ENCODE results near the gene ERVFRD-1.

The ERVFRD-1 gene

DNA sequence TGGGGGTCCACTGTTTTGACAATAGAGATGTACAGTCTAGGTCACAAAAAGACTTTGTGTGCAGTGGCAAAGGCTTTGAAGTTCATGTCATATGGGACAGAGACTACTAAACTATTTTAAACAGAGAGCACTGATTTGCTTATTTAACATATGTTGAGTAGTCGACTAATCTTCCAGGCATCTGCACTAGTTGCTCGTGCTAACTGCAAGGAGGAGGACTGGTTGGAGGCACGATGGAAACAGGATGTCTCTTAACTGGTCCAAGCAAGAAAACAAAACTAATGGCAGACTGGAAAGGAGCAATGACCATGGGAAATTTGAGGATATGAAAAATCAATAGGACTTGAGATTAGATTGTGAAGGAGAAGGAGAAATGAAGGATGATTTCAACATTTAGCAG lies 28.5 kb upstream of the ERVFRD-1 start:
- DNase-seq (ENCODE audit: low read depth) = no peak
- in situ Hi-C loops (cut with HindIII; ENCODE audit: low sequenced_read_pairs) = no loop called here
- H3K4me3 ChIP-seq (ENCODE audit: low read depth, low read length) = no peak overlapping the region
- TF ChIP-seq, protein P1, sequence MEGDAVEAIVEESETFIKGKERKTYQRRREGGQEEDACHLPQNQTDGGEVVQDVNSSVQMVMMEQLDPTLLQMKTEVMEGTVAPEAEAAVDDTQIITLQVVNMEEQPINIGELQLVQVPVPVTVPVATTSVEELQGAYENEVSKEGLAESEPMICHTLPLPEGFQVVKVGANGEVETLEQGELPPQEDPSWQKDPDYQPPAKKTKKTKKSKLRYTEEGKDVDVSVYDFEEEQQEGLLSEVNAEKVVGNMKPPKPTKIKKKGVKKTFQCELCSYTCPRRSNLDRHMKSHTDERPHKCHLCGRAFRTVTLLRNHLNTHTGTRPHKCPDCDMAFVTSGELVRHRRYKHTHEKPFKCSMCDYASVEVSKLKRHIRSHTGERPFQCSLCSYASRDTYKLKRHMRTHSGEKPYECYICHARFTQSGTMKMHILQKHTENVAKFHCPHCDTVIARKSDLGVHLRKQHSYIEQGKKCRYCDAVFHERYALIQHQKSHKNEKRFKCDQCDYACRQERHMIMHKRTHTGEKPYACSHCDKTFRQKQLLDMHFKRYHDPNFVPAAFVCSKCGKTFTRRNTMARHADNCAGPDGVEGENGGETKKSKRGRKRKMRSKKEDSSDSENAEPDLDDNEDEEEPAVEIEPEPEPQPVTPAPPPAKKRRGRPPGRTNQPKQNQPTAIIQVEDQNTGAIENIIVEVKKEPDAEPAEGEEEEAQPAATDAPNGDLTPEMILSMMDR (IDR thresholded peaks at IDR 0.05; ENCODE audit: low read depth, low read length, missing control alignments) = no peak

DNA sequence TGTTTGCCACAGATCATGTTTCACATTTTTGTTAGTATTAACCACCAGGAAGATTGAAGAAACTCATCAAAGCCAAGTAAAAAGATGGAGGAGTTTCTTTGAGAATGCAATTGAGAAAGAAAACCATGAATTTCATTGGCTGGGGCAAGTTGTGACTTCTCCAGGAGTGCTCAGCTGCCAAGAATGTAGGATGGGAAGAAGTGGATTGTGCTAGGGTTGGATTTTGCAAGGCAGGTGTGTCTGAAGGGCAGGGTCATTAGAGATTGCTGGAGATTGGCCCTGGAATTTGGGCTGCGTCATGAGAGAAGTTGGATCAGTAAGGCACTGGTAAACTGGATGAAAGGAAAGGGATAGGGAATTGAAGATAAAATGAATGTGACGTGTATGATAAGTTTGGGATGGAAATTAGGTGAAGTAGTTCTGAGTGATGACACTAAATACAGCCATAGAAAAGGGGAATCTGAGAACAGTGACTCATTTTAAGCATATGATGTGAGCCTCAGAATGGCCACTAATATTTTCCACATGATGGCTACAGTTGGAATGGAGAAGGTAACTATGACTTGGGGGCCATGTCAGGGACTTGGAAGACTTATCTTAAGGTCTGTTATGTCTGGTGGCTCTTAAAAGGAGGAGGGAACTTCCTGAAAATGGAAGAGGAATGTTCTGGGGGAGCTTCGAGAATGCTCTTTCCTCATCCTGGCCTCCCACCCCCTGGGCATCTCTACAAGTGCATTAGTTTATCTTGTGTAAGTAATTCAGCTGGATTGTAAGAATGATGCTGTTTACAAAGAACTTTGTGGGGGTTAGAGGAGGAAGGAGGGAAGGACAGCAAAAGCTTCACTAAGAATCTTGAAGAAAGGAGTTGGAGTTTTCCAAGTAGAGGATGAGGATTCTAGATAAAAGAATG lies 27.8 kb upstream of the ERVFRD-1 start:
- no peak overlapping the region for H3K4me3 ChIP-seq (ENCODE audit: low read depth, low read length)
- TF ChIP-seq, protein P1 (IDR thresholded peaks at IDR 0.05; ENCODE audit: low read depth, low read length, missing control alignments) = no peak
- in situ Hi-C loops (cut with HindIII; ENCODE audit: low sequenced_read_pairs) = no loop called here
- DNase-seq (ENCODE audit: low read depth) = no peak

DNA sequence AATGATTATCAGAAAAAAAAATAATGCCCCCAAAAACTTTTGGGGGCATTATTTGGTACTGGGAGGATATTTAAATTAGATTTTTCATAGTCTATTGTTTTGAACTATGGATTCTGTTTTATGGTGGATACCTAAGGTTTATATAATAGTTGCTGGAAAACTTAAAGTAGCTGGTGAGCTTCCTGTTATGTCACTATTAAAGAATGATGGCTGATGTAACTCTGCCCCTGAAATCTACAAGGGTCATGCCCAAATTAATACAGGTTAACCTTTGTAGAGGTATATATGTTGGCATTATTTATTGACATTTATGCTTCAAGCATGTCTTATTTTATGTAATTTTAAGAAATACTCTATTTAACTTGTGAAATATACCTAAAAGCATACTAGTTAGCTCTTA lies 25.3 kb upstream of the ERVFRD-1 start:
- TF ChIP-seq, protein P1 (IDR thresholded peaks at IDR 0.05; ENCODE audit: low read depth, low read length, missing control alignments) = no peak
- no peak for DNase-seq (ENCODE audit: low read depth)
- no peak overlapping the region for H3K4me3 ChIP-seq (ENCODE audit: low read depth, low read length)
- in situ Hi-C loops (cut with HindIII; ENCODE audit: low sequenced_read_pairs) = no loop called here

DNA sequence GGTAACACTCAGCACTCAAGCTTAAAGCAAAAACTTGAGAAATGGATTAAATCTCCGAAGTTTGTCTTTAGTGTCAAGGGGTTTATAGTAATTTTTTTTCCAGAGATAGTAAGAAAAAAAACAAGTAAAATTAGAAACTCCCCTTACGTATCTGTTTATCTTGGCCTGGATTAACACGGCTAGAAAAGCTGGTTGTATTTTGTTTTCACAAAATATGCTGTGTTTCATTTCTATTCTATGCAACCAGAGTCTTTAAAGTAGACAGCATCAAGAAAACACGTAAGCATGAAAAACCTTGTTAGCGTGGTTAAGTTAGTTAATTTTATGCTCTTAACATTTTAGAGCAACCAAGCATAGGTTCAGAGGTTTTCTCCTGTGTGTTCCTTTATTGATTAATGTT lies 21.8 kb upstream of the ERVFRD-1 start:
- TF ChIP-seq, protein P1 (IDR thresholded peaks at IDR 0.05; ENCODE audit: low read depth, low read length, missing control alignments) = no peak
- in situ Hi-C loops (cut with HindIII; ENCODE audit: low sequenced_read_pairs) = no loop called here
- no peak overlapping the region for H3K4me3 ChIP-seq (ENCODE audit: low read depth, low read length)
- DNase-seq (ENCODE audit: low read depth) = no peak

DNA sequence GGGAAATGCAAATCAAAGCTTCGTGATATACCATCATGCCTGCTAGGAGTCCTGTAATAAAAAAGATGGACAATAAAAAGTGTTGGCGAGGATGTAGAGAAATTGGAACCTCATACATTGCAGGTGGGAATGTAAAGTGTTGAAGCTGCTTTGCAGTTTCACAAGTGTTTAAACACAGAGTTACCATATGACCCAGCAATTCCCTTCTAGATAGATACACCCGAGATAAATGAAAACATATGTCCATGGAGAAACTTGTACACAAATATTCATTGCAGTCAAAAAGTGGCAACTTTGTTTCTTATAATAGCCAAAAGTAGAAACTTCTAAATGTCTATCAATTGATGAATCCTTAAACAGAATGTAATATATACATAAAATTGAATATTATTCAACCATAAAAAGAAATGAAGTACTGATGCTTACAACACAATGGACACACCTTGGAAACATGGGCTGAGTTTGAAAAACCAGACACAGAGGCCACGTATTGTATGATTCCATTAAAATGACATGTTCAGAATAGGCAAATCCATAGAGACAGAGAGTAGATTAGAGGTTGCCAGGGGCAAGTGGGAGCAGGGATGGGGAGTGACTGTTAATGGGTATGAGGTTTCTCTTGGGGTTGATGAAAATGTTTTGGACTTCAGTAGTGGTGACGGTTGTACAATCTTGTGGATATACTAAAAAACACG lies 20.8 kb upstream of the ERVFRD-1 start:
- no peak overlapping the region for H3K4me3 ChIP-seq (ENCODE audit: low read depth, low read length)
- in situ Hi-C loops (cut with HindIII; ENCODE audit: low sequenced_read_pairs) = no loop called here
- DNase-seq (ENCODE audit: low read depth) = no peak
- TF ChIP-seq, protein P1 (IDR thresholded peaks at IDR 0.05; ENCODE audit: low read depth, low read length, missing control alignments) = no peak

DNA sequence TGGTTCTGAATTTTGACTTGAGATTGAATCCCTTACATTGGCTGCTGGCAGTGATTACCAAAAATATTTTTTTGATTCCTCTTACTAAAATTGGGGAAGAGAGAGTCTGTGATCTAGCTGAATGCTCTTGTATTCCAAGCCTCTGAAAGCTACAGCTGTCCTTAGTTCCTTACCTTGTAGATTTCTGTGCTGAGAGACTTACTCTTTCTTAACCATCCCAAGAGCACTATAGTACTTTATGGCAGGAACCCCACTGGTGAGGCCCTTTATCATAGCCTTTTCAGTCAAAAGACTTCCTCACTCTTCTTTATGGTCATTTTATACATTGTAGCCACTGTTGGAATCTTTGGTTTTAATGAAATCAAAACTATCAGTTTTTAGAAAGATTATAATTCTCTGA lies 19.1 kb upstream of the ERVFRD-1 start:
- TF ChIP-seq, protein P1 (IDR thresholded peaks at IDR 0.05; ENCODE audit: low read depth, low read length, missing control alignments) = no peak
- no peak for DNase-seq (ENCODE audit: low read depth)
- in situ Hi-C loops (cut with HindIII; ENCODE audit: low sequenced_read_pairs) = no loop called here
- no peak overlapping the region for H3K4me3 ChIP-seq (ENCODE audit: low read depth, low read length)

All from astrocyte of the cerebellum (primary cell).